Stimulated activated CD4-positive, alpha-beta T cell treated with anti-CD3 and anti-CD28 coated beads, Interleukin-4, amount 100 ng/mL, for 48 hours (primary cell): ENCODE results near the gene SH3RF3.
"Not testable (repeated sequence)": the region's sequence is repeated elsewhere in the genome, so short reads cannot be mapped to it uniquely, and the experiment has no call there.

Experiments
- DNase-seq, 2 donors: peaks; one replicate each; pipeline ENCODE4 v3.0.0-alpha.2; 2020; ENCODE audit warnings: low read depth in 2 of 2

SH3RF3 gene

GRCh38 chr2:109128616-109129355, at the start of gene SH3RF3:
Gene SH3RF3, plus strand, starts transcription at chr2:109129205.
- DNase-seq, result no peak

DNA sequence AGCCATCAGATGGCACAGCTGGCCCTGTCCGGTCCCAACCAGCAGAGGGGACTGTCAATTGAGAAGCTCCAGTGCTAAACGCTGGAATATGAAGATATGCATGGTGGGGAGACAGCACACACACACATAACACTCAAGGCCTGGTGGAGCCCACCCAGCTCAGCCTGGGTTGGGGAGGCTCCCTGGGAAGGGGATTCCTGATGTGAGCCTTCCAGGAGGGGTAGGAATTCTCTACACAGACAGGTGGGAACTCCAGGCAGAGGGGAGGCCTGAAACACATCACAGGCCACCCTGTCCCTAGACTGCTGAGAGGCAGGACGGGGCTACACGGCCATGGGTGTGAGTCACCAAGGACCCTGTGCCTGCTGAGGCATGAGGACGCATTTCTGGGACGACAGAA, 49.4 kb upstream of the SH3RF3 start:
- no peak for DNase-seq

- no peak for DNase-seq
Measured at GRCh38 chr2:109080109-109080508, 48.9 kb upstream of the SH3RF3 start.

DNA sequence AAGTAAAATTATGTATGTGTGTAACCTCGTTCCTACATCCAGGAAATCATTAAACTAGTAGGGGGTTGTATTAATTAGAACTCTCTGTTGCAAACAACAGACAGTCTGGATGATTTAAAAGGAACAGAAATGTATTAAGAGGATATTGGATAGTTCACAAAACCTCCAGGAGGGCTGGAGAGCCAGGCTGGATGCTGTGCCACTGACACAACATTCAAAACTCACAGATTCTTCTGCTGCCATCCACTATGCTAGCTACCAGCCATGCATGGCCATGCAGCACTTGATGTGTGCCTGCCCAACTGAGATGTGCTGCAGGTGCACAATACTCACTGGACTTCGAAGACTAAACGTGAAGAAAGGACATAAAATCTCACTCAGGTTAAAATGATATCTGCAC, 48.2 kb upstream of the SH3RF3 start:
- no peak for DNase-seq

DNA sequence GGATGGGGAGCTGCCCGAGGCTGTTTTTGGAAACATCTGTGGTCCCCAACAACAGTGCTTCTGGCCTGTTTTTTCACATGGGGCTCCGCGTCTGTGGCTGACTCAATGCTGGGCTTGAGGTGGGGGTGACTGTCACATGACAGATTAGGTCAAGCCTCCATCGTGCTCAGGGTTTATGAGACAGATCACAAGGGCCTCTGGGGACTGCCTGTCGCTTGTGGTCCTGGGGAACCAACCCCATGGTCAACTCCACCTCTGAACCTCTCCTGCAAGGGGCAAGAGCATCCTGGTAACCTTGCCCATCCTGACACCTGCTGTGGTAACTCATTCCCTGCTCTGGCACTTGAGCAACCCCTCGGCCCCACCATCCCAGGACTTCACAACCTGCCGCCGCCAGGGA, 47.6 kb upstream of the SH3RF3 start:
- DNase-seq, result no peak

- no peak for DNase-seq
Measured at GRCh38 chr2:109083771-109084170, 45.2 kb upstream of the SH3RF3 start.

- DNase-seq, result no peak
Measured at GRCh38 chr2:109084341-109084740, 44.7 kb upstream of the SH3RF3 start.

DNA sequence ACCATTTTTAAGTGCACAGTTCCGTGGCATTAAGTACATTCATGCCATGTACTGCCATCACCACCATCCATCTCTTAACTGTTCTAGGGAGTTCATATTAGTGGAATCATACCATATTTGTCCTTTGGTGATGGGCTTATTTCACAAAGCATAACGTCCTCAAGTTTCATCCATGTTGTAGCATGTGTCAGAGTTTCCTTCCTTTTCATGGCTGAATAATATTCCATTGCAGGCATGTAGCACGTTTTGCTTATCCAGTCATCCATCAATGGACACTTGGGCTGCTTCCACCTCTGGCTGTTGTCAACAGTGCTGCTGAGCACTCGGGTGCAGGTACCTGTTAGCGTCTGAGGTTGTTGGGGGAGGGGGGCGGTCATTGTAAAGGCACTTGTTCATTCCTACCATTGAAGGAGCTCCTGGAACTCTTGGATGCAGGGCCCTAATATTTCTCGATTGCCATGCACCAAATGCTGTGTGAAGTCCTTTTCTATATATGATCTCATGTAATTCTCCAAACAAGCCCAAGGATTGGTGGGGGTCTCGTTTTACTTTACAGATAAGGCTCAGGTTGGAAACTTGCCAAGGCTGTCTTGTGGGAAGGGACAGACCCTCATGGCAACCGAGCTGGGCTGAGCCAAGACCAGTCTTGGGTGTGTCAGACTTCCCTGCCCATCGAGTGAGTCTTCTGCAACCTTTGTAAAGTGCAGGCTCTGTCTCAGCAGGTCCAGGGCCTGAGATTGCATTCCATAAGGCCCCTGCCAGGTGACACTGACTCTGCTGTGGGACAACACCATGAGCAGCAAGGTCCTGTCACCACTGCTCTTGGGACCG, 42.9 kb upstream of the SH3RF3 start:
- DNase-seq, result no peak

GRCh38 chr2:109086743-109087020, 42.3 kb upstream of the SH3RF3 start:
- no peak for DNase-seq

- no peak for DNase-seq
Measured at GRCh38 chr2:109087055-109087663, 41.8 kb upstream of the SH3RF3 start.

- DNase-seq, result no peak
Measured at GRCh38 chr2:109089602-109090300, 39.3 kb upstream of the SH3RF3 start.

DNA sequence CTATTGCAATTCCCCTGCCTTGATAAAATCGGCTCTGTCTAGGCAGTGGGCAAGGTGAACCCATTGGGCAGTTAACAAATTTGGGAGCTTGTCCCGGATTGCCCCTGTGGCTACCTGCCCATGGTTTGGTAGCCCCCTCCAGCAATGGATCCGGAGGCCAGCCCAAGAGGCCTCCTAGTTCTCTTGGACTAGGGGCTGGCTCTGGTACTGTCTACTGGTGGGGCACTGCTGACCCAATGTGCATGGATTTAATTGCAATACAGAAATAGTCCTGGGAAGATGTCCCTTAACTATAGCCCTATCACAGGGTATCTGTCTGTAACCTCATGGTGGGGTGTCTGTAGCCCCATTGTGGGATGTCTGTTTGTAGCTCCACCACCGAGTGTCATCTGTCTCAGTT, 37.5 kb upstream of the SH3RF3 start:
- no peak for DNase-seq

DNA sequence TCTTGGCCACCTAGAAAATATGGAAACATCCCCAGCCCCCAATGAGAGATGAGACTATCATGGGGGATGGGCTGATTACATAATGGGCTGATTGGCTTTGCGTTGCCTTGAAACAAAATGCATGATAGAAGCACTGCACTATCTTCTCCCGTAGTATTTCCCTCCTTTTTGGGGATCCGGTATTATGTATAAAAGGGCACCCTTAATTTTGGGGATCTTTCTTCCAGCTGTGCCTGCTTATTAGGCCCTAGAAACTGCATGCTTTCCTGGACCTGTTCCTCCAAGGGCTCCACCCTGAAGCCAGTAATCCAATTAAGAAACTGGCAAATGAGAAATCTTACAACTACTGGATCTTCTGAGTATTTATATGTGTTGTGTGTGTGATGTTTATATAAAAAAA, 34.9 kb upstream of the SH3RF3 start:
- no peak for DNase-seq

GRCh38 chr2:109098251-109098920, 30.6 kb upstream of the SH3RF3 start:
- no peak for DNase-seq

GRCh38 chr2:109098921-109099273, 30.1 kb upstream of the SH3RF3 start:
- DNase-seq, result no peak

- DNase-seq, result no peak
Measured at GRCh38 chr2:109102588-109103233, 26.3 kb upstream of the SH3RF3 start.

DNA sequence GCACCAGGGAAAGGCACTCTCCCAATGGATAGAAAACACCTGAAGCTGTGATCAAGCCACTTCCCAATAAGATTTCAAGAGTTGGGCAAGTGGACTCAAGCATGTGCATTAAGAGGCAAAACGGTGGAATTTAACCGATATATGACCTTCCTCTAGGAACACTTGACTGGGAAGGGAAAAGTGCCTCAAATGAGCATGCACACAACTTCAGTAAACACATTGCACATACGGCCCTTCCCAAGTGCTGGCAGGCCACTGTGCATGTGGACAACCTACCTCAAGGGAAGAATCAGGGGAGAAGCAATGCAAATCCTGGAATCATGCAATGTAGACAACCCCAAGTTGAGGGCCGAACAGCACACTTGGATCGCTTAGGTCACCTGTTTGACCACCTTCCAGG, 23.9 kb upstream of the SH3RF3 start:
- no peak for DNase-seq

DNA sequence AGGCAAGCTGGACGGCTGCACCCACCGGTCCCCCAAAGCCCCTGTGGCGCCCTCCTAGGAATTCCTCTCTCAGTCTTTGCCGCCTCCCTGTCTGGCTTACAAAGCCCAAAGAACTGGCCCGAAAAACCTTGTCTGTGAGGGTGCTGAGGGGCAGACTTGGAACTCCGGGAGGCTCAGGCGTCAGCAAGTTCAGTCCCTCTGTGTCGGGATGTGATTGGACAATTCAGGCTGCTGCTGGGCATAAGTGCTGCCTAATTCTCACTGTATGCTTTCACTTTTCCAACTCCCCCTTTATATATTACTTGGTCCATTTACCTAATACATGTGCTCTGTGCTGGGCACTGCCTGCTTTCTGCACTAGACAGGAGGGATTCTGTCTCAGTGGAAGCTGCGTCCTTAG, 20.3 kb upstream of the SH3RF3 start:
- no peak for DNase-seq

DNA sequence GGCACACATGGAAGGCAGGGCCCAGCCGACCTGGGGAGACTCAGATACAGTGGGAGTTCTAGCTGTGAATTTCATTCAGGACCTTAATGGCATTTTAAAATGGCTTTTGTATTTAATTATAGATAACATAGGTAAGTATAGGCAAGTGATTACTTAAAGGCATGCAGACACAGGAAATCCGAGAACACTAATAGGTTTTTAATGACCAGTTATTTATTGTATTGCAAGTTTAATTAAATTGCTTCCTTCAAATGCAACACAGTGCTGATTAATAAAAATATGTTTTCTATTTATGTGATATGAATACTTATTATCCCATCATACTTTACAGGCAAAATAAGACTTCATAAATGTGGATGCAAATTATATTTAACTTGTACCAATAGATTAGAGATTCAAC, 19.7 kb upstream of the SH3RF3 start:
- DNase-seq, result no peak

DNA sequence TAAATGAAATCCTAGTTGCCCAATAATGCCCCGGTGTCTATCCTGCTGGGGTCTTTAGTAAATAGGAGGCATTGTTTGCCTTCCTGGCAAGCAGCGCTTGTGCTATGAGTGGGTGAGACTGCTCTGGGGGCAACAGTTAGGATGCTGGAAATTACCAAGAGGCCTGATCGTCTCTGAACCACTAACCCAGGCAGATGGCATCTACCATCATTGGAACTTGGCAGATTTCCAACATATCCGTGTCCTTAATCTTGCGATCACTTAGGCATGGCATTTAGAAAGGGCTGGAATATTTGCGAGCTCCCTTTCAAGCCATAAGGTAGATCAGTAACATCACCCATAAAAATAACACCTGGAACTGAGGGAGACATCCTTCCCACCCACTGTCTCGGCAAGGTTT, 18.8 kb upstream of the SH3RF3 start:
- DNase-seq, result no peak

DNA sequence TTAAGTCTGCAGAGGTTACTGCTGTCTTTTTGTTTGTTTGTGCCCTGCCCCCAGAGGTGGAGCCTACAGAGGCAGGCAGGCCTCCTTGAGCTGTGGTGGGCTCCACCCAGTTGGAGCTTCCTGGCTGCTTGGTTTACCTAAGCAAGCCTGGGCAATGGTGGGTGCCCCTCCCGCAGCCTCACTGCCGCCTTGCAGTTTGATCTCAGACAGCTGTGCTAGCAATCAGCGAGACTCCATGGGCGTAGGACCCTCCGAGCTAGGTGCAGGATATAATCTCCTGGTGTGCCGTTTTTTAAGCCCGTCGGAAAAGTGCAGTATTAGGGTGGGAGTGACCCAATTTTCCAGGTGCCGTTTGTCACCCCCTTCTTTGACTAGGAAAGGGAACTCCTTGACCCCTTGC, 11.8 kb upstream of the SH3RF3 start:
- not testable (repeated sequence) for DNase-seq

GRCh38 chr2:109117780-109118179, 11.2 kb upstream of the SH3RF3 start:
- DNase-seq, result no peak
